Suprapubic skin (tissue), 4 donors: ENCODE measurements around the gene CSAD. TPM values are rescaled to one million over a fixed set of nuclear protein-coding genes. Genes with fewer than 3 reads are reported as not detected.

ENCODE experiments used
- DNase-seq, 2 donors: peaks; one replicate each; pipeline ENCODE4 v3.0.0-alpha.2; 2019; ENCODE audit warnings: low spot score in 2 of 2
- H3K27ac ChIP-seq: fragments of 200-600 bp; sonication (generic); one replicate; pipeline ENCODE4 v1.5.1; 2019
- H3K27me3 ChIP-seq: fragments of 200-600 bp; sonication (generic); one replicate; pipeline ENCODE4 v1.5.1; 2019
- H3K36me3 ChIP-seq: fragments of 200-600 bp; sonication (generic); one replicate; pipeline ENCODE4 v1.5.1; 2019
- H3K4me1 ChIP-seq: fragments of 200-600 bp; sonication (generic); one replicate; pipeline ENCODE4 v1.5.1; 2019
- H3K4me3 ChIP-seq: fragments of 200-600 bp; sonication (generic); one replicate; pipeline ENCODE4 v1.5.1; 2019; ENCODE audit warnings: mild to moderate bottlenecking
- H3K9me3 ChIP-seq: fragments of 200-600 bp; sonication (generic); one replicate; pipeline ENCODE4 v1.5.1; 2019
- CTCF ChIP-seq, 2 donors: fragments of 200-600 bp in 1 of 2; fragments of 450-650 bp in 1 of 2; sonication (generic) in 1 of 2; IDR thresholded peaks; one replicate each; pipeline ENCODE4 v1.5.1; 2016 to 2019; ENCODE audit warnings: antibody characterized with exemption in 2 of 2, mild to moderate bottlenecking in 1 of 2, moderate library complexity in 1 of 2
- EP300 ChIP-seq: sonication (generic); formaldehyde crosslinking; IDR thresholded peaks from one replicate; pipeline ENCODE4 v1.6.1; 2017; ENCODE audit warnings: antibody characterized with exemption
- POLR2A ChIP-seq, 2 donors: fragments of 450-650 bp; IDR thresholded peaks; one replicate each; pipeline ENCODE4 v1.6.1; 2017; ENCODE audit warnings: antibody characterized with exemption in 2 of 2, mild to moderate bottlenecking in 2 of 2, moderate library complexity in 2 of 2
- POLR2AphosphoS5 ChIP-seq, 3 donors: sonication (generic); formaldehyde crosslinking; IDR thresholded peaks; one replicate each; pipeline ENCODE4 v1.6.1; 2017; ENCODE audit warnings: antibody characterized with exemption in 3 of 3
- WGBS: methylation state at CpG from one replicate; pipeline ENCODE4 v1.1.5; 2018; 5-methylcytosine and 5-hydroxymethylcytosine counted together
- total RNA-seq, 4 donors: library from RNA; depleted of rRNA; stranded (reverse); fragments of >200 nt; gene quantifications; one replicate each; pipeline ENCODE4 v1.1.0, GENCODE V29; 2016

The CSAD gene
- total RNA-seq, 4 donors from 2014 or later: 35.6 to 175 (median 56.7) TPM

GRCh38 chr12:53200458-53201176, 19.9 kb upstream of the CSAD start:
- H3K27me3 ChIP-seq: no peaks in the 10 kb centered on the region
- no peak for DNase-seq
- no peaks in the 10 kb centered on the region for H3K36me3 ChIP-seq
- H3K27ac ChIP-seq: no peak overlapping the region
- WGBS: 76% methylated on average over 10 of the region's 10 CpGs
- no peak overlapping the region for H3K4me3 ChIP-seq
- TF ChIP-seq POLR2AphosphoS5 (IDR thresholded peaks at IDR 0.05): no peak
- no peak for TF ChIP-seq CTCF (IDR thresholded peaks at IDR 0.05)
- no peak for TF ChIP-seq POLR2A (IDR thresholded peaks at IDR 0.05)
- no peak for TF ChIP-seq EP300
- no peaks in the 10 kb centered on the region for H3K9me3 ChIP-seq
- H3K4me1 ChIP-seq: peaks cover 8% of the 10 kb centered on the region

- H3K36me3 ChIP-seq: no peaks in the 10 kb centered on the region
- H3K9me3 ChIP-seq: no peaks in the 10 kb centered on the region
- peaks cover 8% of the 10 kb centered on the region for H3K4me1 ChIP-seq
- H3K27me3 ChIP-seq: no peaks in the 10 kb centered on the region
- no peak overlapping the region for H3K27ac ChIP-seq
- TF ChIP-seq POLR2A (IDR thresholded peaks at IDR 0.05) (no peak), POLR2AphosphoS5 (IDR thresholded peaks at IDR 0.05) (no peak), CTCF (IDR thresholded peaks at IDR 0.05) (no peak), EP300 (no peak)
- H3K4me3 ChIP-seq: no peak overlapping the region
- DNase-seq: no peak
- WGBS: 100% methylated on average over 2 of the region's 2 CpGs
These were observed 19.4 kb upstream of the CSAD start for GRCh38 chr12:53200107-53200457.

GRCh38 chr12:53199700-53200099, 19.0 kb upstream of the CSAD start:
- 100% methylated on average over 3 of the region's 3 CpGs for WGBS
- Histone ChIP-seq H3K4me3 (no peak overlapping the region), H3K27me3 (no peaks in the 10 kb centered on the region), H3K27ac (no peak overlapping the region), H3K36me3 (no peaks in the 10 kb centered on the region), H3K9me3 (no peaks in the 10 kb centered on the region), H3K4me1 (peaks cover 8% of the 10 kb centered on the region)
- TF ChIP-seq CTCF (IDR thresholded peaks at IDR 0.05) (no peak), EP300 (no peak), POLR2AphosphoS5 (IDR thresholded peaks at IDR 0.05) (no peak), POLR2A (IDR thresholded peaks at IDR 0.05) (no peak)
- DNase-seq: no peak

GRCh38 chr12:53198486-53199110, 17.9 kb upstream of the CSAD start:
- no peaks in the 10 kb centered on the region for H3K27me3 ChIP-seq
- DNase-seq: peak in 1 of 2 donors; percentile 62
- TF ChIP-seq CTCF (IDR thresholded peaks at IDR 0.05): no peak
- TF ChIP-seq EP300: no peak
- no peak for TF ChIP-seq POLR2A (IDR thresholded peaks at IDR 0.05)
- no peak for TF ChIP-seq POLR2AphosphoS5 (IDR thresholded peaks at IDR 0.05)
- no peaks in the 10 kb centered on the region for H3K36me3 ChIP-seq
- H3K9me3 ChIP-seq: no peaks in the 10 kb centered on the region
- H3K27ac ChIP-seq: no peak overlapping the region
- 91% methylated on average over 5 of the region's 5 CpGs for WGBS
- H3K4me1 ChIP-seq: peaks cover 8% of the 10 kb centered on the region
- no peak overlapping the region for H3K4me3 ChIP-seq

GRCh38 chr12:53197011-53197640, 16.4 kb upstream of the CSAD start:
- Histone ChIP-seq H3K27ac (no peak overlapping the region), H3K27me3 (no peaks in the 10 kb centered on the region), H3K36me3 (peaks cover 1% of the 10 kb centered on the region), H3K9me3 (no peaks in the 10 kb centered on the region), H3K4me1 (peaks cover 8% of the 10 kb centered on the region), H3K4me3 (peak overlapping the region; percentile 36)
- TF ChIP-seq CTCF (IDR thresholded peaks at IDR 0.05) (no peak), EP300 (no peak), POLR2AphosphoS5 (IDR thresholded peaks at IDR 0.05) (no peak), POLR2A (IDR thresholded peaks at IDR 0.05) (no peak)
- 82% methylated on average over 9 of the region's 19 CpGs for WGBS
- DNase-seq: peak in 1 of 2 donors; percentile 63
